HL-60 (cell line): ENCODE measurements around the gene MARCHF11.

ENCODE experiments used
- DNase-seq, 2 experiments: peaks; one replicate each; pipeline ENCODE4 v3.0.0-alpha.2; 2010 to 2020; ENCODE audit warnings: low read depth in 1 of 2, low spot score in 1 of 2
- H3K27ac ChIP-seq: fragments of 250-450 bp; sonication (Bioruptor Pico); replicated peaks from 2 replicates; pipeline ENCODE4 v1.5.1; 2020; ENCODE audit warnings: mild to moderate bottlenecking, moderate library complexity
- H3K27me3 ChIP-seq: fragments of 250-450 bp; sonication (Bioruptor Pico); 2 replicates; pipeline ENCODE4 v1.5.1; 2021; ENCODE audit warnings: mild to moderate bottlenecking, moderate library complexity; ENCODE audit not compliant: insufficient read depth, poor library complexity, severe bottlenecking
- H3K4me3 ChIP-seq: replicated peaks from 2 replicates; pipeline ENCODE4 v1.5.1; 2011; ENCODE audit warnings: mild to moderate bottlenecking, control low read depth, low read length; ENCODE audit not compliant: insufficient read depth
- GABPA ChIP-seq: IDR thresholded peaks from 2 replicates; pipeline ENCODE4 v1.6.1; 2012; ENCODE audit warnings: low read depth
- POLR2AphosphoS5 ChIP-seq: IDR thresholded peaks from 2 replicates; pipeline ENCODE4 v1.6.1; 2012; ENCODE audit warnings: low read depth
- REST ChIP-seq: IDR thresholded peaks from 2 replicates; pipeline ENCODE4 v1.6.1; 2012; ENCODE audit warnings: low read depth; ENCODE audit not compliant: insufficient replicate concordance
- SPI1 ChIP-seq: IDR thresholded peaks from 2 replicates; pipeline ENCODE4 v1.6.1; 2012; ENCODE audit warnings: low read depth, mild to moderate bottlenecking, borderline replicate concordance
- TF ChIP-seq, protein P1 (sequence below): IDR thresholded peaks from one replicate; pipeline ENCODE4 v1.5.1; 2011; ENCODE audit warnings: low read length, control low read depth, inconsistent platforms; ENCODE audit not compliant: insufficient read depth

MARCHF11 gene

DNA sequence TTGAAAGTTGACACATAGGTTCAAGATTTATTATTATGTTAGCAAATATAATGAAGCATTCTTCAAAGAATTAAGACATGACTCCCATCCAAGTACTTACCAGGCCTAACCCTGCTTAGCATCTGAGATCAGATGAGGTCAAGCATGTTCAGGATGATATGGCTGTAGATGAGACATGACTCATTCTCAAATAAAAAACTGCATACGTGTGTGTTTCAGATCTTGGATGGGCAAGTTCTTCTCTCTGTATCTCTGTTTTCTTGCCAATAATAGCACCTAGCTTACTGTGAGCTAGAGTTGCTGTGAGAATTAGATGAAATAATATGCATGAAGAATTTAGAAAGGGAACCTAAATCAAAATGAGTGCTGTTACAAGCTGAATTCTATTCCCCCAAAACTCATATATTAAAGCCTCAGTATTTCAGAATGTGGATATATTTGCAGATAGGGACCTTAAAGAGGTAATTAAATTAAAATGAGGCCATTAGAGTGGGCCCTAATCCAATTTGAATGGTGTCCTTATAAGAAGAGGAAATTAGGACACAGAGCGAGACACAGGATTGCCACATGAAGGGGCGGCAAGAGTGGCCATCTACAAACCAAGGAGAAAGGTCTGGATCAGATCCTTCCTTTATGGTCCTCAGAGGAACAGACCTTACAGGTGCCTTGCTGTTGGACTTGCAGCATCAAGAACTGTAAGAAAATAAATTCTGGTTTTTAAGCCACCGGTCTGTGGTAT, 146.2 kb downstream of the MARCHF11 start:
- no peak for DNase-seq
- Histone ChIP-seq H3K27ac (no peak overlapping the region), H3K4me3 (no peak overlapping the region), H3K27me3 (no peaks in the 10 kb centered on the region)
- TF ChIP-seq SPI1 = no peak
- TF ChIP-seq, protein P1, sequence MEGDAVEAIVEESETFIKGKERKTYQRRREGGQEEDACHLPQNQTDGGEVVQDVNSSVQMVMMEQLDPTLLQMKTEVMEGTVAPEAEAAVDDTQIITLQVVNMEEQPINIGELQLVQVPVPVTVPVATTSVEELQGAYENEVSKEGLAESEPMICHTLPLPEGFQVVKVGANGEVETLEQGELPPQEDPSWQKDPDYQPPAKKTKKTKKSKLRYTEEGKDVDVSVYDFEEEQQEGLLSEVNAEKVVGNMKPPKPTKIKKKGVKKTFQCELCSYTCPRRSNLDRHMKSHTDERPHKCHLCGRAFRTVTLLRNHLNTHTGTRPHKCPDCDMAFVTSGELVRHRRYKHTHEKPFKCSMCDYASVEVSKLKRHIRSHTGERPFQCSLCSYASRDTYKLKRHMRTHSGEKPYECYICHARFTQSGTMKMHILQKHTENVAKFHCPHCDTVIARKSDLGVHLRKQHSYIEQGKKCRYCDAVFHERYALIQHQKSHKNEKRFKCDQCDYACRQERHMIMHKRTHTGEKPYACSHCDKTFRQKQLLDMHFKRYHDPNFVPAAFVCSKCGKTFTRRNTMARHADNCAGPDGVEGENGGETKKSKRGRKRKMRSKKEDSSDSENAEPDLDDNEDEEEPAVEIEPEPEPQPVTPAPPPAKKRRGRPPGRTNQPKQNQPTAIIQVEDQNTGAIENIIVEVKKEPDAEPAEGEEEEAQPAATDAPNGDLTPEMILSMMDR = no peak
- no peak for TF ChIP-seq REST
- TF ChIP-seq GABPA = no peak
- no peak for TF ChIP-seq POLR2AphosphoS5

GRCh38 chr5:16028708-16029107, 150.9 kb downstream of the MARCHF11 start:
- Histone ChIP-seq H3K27me3 (no peaks in the 10 kb centered on the region), H3K4me3 (no peak overlapping the region), H3K27ac (no peak overlapping the region)
- TF ChIP-seq POLR2AphosphoS5 (no peak), GABPA (no peak), REST (no peak), SPI1 (no peak)
- TF ChIP-seq, protein P1 = no peak
- DNase-seq = no peak

DNA sequence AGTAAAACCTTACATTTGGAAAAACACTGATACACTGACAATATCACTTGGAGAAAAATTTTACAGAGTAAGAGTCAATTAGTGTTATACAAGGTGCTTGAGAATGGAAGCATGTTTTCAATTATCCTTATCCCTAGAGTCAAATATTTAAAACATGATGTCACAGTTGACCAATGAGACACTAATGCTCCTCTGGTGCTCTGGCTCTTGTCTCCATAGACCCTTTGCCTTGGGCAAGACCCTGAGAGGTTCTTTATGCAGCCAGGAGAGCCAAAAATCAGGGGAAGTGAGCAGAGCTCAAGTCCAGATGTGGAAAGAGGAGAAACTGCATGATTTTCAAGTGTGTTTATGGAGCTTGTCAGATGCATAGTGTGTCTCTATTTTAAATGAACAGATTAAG, 153.9 kb downstream of the MARCHF11 start:
- H3K27me3 ChIP-seq = no peaks in the 10 kb centered on the region
- DNase-seq = no peak
- H3K27ac ChIP-seq = no peak overlapping the region
- no peak overlapping the region for H3K4me3 ChIP-seq
- TF ChIP-seq POLR2AphosphoS5 = no peak
- TF ChIP-seq, protein P1 = no peak

DNA sequence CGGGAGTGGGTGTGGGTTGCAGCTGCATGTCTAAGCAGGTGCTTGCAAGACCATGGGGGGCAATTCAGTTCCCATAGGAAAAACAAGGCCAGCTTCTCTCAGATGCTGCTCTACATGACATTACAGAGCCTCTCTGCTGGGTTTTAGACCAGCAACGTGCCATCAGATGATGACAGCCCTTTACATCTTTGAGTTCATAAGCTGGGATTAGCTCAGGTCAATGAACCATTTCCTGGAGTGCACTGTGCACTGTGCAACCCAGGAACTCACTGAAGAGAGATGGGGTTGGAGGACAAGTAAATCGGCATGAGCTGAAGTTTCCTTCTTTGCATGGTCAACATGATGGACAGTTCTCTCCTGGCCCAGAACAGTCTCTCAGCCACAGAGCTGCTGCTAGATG, 160.6 kb downstream of the MARCHF11 start:
- DNase-seq = no peak
- no peak overlapping the region for H3K27ac ChIP-seq
- TF ChIP-seq, protein P1 = no peak
- TF ChIP-seq GABPA = no peak
- TF ChIP-seq SPI1 = no peak
- H3K4me3 ChIP-seq = no peak overlapping the region
- no peaks in the 10 kb centered on the region for H3K27me3 ChIP-seq
